GM18873 (cell line): ENCODE measurements around the gene PPM1E.

Experiments
- ATAC-seq: cut with Tn5 transposase; IDR thresholded peaks from one replicate; pipeline ENCODE4 v1.9.1; 2021; ENCODE audit warnings: mild to moderate bottlenecking, moderate library complexity, moderate number of reproducible peaks; ENCODE audit not compliant: unreplicated experiment, low FRiP score

PPM1E gene

DNA sequence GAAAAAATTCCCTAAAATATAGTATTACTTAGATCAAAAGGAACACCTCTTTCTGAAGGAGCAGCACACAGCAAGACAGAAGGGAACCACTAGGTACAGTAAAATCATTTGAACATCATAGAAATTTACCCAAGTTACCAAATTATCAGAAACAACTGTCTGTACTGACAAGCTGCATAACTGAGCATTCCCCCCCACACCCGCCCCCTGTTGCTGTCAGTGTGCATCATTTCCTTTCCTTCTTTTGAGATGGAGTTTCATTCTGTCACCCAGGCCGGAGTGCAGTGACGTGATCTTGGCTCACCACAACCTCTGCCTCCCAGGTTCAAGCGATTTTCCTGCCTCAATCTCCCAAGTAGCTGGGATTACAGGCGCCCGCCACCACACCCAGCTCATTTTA lies 230.3 kb downstream of the PPM1E start:
- no peak for ATAC-seq

DNA sequence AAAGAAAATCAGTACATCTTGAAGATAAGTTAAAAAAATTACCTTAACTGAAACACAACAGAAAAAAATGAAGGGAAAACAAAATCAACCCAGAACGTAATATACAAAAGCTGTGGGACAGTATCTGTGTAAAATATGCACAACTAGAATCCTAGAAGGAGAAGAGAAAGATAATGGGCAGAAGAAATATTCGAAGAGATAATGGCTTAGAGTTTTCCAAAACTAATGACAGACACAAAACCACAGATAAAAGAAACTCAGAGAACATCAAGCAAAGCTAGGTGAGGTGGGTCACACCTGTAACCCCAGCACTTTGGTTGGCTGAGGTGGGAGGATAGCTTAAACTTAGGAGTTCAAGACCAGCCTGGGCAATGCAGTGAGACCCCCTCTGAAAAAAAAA lies 234.0 kb downstream of the PPM1E start:
- ATAC-seq = no peak

DNA sequence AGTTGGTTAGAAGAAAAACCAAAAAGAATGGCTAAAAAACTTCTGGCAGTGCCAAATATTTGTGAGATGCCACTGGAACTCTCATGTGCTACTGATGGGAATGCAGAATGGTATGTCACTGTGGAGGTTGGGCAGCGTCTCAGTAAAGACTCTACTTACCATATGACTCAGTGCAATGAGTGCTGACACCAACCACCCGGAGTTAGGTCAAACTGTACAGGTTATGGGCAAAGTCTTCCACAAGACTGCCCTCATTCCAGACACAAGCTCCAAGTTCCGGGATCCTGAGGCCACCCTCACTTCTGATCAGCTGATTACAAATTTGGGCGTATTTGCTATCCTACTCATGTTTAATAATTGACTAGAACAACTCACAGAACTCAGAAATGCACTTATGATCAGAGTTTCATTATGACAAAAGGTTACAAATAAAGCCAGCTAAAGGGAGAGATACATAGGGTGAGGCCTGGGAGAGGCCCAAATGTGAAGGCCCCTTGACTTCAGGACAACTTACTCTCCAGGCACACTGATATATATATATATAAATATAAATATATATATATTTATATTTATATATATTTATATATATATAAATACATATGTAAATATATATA lies 236.2 kb downstream of the PPM1E start:
- ATAC-seq = no peak

DNA sequence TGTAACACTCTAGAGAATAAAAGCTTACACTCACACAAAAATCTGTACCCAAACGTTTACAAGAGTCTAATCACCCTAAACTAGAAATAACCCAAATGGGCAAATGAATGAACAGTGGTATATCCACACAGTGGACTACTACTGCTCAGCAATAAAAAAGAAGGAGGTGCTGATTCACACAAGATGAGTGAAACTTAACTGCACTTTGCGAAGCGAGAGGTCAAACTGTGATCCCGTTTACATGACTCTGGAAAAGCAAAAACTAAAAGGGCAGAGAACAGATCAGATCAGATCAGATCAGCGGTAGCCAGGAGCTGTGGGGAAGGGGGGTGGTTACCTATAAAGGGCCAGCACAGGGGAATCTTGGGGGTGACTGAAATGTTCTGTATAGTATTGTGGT lies 237.7 kb downstream of the PPM1E start:
- ATAC-seq = no peak

DNA sequence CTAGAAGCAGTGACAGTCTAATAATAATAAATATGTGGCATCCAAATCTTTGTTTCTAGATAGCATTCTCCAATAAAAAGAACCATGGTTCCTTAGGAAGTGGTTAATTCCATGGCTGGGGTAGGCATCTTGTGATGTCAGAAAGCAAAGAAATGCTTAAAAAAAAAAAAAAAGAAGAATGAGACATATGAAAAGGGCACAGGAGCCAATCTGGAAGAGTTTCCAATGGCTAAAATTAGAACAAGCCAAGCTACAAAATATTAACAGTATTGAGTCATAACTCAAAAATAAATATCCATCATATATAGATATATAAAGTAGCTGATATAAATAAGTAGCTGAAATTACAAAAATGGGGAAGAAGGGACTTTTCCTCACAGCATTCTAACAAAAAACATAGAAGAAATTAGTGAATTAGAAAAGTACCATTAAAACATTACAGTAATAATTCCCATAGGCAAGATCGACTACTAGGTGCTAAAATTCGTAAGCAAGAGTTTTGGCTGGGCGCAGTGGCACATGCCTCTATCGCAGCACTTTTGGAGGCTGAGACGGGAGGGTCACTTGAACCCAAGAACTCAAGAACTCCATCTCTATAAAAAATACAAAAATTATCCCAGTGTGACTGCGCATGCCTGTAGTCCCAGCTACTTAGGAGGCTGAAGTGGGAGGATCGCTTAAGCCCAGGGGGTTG lies 239.7 kb downstream of the PPM1E start:
- ATAC-seq = no peak

DNA sequence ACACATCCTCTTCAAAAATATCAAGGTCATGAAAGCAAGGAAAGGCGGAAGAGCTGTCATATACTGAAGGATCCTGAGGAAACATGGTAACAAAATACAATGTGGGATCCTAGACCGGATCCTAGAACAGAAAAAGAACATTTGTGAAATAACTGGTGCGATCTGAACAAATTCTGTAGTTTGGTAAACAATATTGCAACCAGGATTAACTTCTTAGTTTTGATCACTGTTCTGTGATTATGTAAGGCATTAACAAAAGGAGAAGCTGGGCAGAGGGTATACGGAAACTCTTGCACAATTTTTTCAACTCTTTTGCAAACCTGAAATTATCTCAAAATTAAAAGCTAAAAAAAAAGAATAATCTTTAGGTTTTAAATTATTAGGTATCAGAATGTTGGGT lies 241.3 kb downstream of the PPM1E start:
- no peak for ATAC-seq

DNA sequence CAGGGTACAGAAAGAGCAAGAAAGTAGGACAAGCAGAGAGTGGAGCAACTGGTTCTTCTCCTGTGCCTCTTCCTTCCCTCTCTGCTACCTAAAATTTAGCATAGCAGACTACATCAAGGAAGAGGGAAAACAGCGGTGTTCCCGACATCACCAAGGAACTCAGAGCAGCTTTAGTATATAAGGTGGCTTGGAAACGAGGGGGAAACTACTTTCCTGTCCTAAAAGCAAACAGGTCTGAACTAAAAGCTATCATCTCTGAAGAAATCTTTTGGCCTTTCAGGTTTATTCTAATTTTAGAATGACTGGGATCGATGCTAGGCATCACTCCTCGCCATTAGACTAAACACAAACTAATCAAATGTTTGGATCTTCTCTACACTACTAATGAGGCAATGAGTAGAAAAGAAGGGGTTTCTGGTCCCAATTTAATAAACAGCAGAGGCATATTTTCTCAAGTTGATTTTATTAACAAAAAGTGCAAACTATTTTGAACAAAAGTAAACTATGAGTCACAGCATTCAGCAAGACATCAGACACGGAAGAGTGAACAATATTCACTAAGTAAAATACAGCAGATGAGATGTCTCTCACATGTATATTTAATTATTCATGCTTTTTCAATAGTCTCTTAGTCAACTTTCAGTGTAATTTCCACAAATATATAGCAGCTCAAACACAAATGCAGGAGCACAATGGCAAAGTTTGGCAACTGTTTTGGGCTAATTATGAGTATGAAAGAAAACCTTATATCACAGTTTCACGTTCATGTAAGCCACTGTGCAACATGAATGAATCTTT lies 242.3 kb downstream of the PPM1E start:
- no peak for ATAC-seq

DNA sequence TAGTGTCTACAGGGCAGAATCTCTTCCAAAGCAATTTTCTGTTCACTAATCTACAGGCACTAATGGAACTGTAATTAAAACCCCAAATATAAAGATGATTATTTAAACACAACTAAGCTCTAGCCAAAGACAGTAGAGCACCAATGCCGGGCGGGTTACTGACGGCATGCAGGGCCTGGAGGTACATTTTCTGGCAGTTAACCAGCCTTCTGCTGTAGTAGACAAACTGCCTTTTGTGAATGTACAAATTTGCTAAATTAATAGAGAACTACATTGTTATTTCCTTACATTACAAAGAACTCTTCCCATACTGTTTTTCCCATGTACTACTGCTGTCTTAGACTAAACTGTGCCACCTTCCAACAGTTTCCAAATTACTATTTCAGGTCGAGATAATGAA lies 243.2 kb downstream of the PPM1E start:
- no peak for ATAC-seq

DNA sequence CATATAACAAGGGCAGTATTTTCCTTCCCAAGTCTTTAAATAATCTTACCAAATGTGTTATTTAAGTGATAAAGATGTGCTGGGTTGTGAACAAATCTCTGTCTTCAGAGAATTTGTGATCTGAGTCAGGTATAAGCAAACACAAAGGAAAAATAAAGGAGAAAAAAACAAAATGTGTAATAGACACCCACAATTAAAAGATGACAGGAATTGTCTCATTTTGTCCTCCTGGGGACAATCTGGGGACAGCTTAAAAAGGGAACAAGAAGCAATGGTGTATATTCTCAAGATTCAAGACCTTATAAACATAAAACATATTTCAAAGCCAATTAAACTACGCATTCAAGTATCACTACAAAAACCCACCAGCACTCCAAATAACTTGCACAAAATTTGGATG lies 243.8 kb downstream of the PPM1E start:
- no peak for ATAC-seq

DNA sequence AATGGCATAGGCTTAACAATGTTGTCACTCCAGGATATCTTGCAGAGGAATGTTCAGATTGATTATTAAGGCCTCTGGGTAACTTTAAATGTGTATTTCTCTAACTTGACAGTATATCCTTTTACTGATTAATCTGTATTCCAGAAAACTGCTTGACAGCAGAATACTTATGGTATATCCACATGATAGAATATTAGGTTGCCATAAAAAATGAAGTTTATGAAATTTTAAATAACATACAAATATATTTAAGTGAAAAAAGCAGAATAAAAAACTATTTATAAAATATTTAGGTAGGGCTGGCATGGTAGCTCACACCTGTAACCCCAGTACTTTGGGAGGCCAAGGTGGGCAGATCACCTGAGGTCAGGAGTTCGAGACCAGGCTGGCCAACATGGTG lies 244.4 kb downstream of the PPM1E start:
- ATAC-seq = no peak

DNA sequence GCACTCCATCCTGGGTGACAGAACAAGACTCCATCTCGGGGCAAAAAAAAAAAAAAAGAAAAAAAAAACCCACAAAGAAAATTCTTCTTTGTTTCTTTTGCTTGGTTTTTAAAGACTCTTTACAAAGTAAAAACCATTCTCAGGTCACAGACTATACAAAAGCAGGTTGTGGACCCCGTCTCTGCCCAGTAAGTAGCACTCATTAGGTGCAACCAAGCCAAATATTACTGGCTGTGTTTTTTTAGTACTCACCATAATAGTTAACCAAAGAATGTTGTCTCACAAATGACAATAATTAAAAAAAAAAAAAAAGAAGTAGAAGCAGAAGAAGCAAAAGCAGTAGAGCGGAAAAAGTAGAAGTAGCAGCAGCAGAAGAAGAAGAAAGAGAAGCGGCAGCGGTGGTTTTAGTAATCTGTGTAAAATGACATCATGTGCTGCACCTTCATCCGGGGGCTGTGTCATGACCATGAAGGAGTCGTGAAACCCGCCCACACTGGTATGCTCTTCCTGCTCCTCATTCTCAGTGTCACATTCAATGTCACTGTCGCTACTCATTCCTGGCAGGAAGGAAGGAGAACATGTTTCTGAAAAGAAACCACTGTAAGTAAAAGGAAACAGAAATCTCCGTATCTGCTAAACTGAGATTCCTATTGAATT lies 245.6 kb downstream of the PPM1E start:
- peak; percentile 67 for ATAC-seq

DNA sequence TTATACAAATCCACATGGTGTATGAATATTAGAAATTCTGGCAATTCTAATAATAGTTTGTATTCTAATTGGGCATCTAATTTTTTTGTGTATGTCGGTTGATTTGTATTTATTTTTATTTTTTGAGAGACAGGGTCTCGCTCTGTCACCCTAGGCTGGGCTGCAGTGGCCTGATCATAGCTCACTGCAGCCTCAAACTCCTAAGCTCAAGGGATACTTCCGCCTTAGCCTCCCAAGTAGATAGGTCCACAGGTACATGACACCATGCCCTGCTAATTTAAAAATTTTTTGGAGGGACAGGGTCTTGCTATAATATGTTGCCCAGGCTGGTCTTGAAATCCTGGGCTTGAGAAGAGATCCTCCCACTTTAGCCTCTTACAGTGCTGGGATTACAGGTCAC lies 246.5 kb downstream of the PPM1E start:
- no peak for ATAC-seq

DNA sequence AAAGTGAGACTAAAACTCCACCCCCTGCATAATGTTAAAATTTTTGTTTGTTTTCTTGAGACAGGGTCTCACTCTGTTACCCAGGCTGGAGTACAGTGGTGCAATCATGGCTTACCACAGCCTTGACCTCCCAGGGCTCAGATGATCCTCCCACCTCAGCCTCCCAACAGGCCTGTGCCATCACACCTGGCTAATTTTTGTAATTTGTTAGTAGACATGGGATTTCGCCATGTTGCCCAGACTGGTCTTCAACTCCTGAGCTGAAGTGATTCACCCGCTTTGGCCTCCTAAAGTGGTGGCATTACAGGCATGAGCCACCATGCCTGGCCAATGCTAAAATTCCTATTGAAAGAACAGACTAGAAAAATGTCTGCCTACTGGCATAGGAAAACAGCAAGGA lies 247.2 kb downstream of the PPM1E start:
- ATAC-seq = no peak

DNA sequence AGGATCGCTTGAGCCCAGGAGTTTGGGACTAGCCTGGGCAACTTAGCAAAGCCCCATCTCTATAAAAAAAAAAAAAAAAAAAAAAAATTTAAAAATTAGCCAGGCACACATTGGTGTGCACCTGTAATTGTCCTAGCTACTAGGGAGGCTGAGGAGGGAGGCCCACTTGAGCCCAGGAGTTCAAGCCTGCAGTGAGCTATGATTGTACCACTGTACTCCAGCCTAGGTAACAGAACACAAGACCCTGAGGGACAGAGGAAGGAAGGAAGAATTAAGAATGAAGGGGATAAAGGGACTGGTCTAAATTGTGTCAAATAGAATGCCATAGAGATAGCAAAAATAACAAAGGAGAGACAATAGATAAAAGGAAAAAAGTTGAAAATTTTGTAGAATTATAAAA lies 248.2 kb downstream of the PPM1E start:
- ATAC-seq = no peak

DNA sequence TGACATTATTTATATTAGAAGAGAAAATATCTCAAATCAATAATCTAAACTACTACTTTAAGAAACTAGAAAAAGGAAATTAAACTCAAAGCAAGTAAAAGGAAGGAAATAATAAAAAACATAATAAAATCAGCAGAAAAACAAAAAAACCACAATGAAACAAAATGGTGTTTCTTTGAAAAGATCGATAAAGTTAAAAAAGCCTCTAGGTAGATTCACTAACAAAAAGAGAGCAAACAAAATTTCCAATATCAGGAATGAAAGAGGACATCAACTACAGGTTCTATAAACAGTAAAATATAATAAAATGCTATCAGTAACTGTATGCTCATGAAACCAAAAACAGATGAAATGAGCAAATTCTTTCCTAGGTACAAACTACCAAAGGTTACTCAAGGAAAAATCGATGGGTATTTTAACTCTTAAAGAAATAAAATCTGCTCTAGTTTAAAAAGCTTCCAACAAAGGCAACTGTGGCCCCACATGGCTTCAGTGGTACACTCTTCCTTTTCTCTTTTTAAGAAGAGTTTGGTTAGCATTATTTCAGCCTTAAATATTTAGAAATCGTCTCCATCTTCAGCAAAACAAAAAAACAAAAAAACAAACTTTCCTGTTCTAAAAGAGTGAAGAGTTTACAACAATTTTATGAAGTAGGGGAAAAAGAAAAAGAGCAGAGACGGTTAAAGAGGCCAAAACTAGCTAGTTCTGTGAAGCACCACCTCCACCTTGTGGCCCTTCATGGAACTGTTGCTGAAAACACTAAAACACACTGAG lies 248.9 kb downstream of the PPM1E start:
- no peak for ATAC-seq

DNA sequence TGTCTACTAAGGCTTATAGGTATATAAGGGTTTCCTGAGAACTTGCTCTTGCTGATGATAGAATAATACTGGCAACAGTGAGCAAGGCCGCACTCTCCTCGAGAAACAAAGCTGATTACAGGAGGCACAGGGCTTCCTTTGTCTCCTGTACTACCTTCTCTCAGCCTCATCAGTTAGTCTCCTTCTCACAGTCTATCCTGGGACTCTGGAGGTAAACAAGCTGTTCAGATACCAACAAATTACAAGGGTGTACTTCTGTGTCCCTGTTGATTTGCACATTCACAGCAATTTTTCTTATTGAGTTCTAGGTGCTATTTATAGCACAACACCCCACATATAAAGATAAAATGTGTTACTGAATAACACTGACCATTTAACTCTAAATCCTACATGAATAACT lies 252.3 kb downstream of the PPM1E start:
- no peak for ATAC-seq

DNA sequence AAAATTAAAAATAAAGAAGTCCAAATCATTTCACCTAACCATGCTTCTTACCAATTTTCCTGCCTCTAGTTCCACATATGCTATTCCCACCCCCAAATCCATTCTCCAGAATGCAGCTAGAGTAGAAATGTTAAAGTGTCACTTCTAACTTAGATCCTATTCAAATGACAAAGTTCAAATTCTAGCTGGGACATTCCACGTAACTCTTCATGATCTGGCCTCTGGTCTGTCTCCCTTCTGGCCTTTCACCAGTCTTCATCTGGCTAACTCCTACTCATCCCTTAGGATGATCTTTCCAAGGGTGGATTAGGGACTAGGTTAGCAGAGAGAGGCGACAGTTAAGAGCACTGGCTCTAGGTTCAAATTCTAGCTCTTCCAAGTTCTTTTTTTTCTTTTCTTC lies 253.1 kb downstream of the PPM1E start:
- ATAC-seq = no peak

DNA sequence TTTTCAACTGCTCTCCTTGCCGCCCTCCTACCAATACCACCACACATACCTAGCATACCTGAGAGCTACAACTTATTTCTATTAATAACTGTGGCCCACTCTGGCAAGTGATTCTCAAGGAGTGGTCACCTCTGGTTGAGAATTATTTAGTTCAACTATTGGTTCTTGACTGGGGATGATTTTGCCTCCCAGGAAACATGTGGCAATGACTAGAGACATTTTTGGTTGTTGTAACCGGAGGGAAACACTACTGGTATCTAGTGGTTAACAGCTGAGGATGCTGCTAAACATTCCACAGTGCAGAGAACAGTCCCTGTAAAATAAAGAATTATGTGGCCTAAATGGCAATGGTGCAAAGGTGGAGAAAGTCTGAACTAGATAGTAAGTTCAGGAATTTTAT lies 254.4 kb downstream of the PPM1E start:
- no peak for ATAC-seq

DNA sequence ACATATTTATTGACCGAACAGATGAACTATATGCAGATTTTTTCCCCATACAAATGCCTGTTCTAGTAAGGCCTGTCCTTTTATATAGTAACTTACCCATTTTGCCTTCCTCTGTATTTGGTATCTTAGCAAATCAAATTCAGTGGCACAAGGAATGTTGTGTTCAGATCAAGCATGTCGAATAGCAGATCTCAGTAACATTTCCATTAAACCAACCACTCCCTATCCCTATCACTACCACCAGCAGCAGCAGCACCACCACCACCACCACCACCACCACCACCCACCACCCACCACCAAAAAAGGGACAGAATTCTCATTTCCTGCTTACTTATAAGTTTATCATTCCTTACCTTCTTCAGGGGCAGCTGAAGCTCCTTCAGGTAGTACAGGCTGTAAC lies 256.3 kb downstream of the PPM1E start:
- no peak for ATAC-seq

DNA sequence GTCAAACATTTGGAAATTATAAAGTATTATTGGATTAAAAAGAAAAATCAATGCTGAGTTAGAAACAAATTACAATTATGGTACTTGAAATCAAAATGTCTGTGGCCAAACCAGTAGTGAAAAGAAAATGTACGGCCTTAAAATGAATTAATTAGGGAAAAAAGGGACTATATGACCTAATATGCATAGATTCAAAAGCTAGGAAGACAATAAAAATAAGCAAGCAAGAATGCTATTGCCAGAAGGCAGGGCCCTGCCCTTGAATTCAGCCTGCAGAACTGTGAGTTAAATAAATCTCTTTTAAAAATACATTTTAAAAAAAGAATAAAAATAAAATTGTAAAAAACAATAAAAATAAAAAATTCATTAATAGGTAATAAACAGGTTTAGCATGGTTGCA lies 262.4 kb downstream of the PPM1E start:
- ATAC-seq = no peak

DNA sequence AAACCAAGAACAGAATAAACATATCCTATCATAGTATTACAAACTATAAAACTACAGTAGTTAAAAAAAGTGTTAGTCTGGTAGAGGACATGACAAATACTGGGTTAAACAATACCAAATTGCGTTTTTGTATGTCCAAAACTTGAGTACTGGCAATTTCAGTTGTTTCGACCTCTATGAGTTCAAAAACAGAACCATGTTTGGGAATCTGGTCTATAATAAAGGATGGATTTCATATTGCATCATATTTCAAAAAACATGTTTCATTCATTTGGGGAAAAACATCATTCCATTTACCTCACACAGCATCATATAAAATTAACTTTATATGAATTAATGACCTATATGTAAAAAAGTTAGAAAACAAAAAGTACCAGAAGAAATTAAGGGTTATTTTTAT lies 269.3 kb downstream of the PPM1E start:
- no peak for ATAC-seq
